Epithelial cell of proximal tubule (primary cell): ENCODE data around the gene GON7. TPM values are rescaled to one million over a fixed set of nuclear protein-coding genes. Genes with fewer than 3 reads are reported as not detected.

ENCODE experiments used
- total RNA-seq: library from RNA; depleted of rRNA; stranded (reverse); fragments of >200 nt; gene quantifications from 2 replicates; pipeline ENCODE4 v1.2.3, GENCODE V29; 2015

The GON7 gene
- total RNA-seq, 1 donor from 2014 or later = 16.7 TPM

Other genes with a start within 250 kb of the GON7 start
- gene ITPK1, start 91.1 kb downstream of the GON7 start, total RNA-seq = 22.7 and 33.7 TPM in 2 replicates
- 13.7 and 19.7 TPM in 2 replicates for gene MOAP1, start 22.2 kb downstream of the GON7 start, total RNA-seq
- 3.3 and 13.1 TPM in 2 replicates for gene LYSET, start 21.7 kb downstream of the GON7 start, total RNA-seq
- 24.8 and 45.7 TPM in 2 replicates for gene UBR7, start 191 bp upstream of the GON7 start, total RNA-seq
- gene BTBD7, start 126.0 kb upstream of the GON7 start, total RNA-seq = 18.4 and 22.2 TPM in 2 replicates
- not detected in 2 replicates for gene COX8C, start 140.1 kb upstream of the GON7 start, total RNA-seq
- 0.29 TPM in 1 of 2 replicates, not detected in the other for gene UNC79, start 223.9 kb upstream of the GON7 start, total RNA-seq